KBM-7 (cell line): Measurements from ENCODE around the gene IFNAR1.
A peak's percentile ranks its signal among the peaks of the same experiment; 100 is the strongest.
"Not testable (repeated sequence)": the region's sequence is repeated elsewhere in the genome, so short reads cannot be mapped to it uniquely, and the experiment has no call there.

ENCODE experiments used
- DNase-seq: peaks from one replicate; pipeline ENCODE4 v3.0.0-alpha.2; 2015
- in situ Hi-C: fragments of 300-500 bp; cut with MboI; formaldehyde crosslinking; loops from 2 replicates; pipeline ENCODE4 v1.14.3; 2020; ENCODE audit warnings: low sequenced_read_pairs, low pct_unique_long_range_greater_than_20kb, mixed read lengths

Gene IFNAR1

GRCh38 chr21:33302796-33303195 lies 22.0 kb upstream of the IFNAR1 start:
- in situ Hi-C loops: no loop called here

GRCh38 chr21:33305344-33305671 lies 19.5 kb upstream of the IFNAR1 start:
- DNase-seq: no peak
- in situ Hi-C loops: no loop called here

More at GRCh38 chr21:33302796-33303195, 22.0 kb upstream of the IFNAR1 start:
- no peak for DNase-seq

- no peak for DNase-seq
- in situ Hi-C loops: no loop called here
Observed at GRCh38 chr21:33305938-33306337, 18.8 kb upstream of the IFNAR1 start.

- in situ Hi-C loops: no loop called here
- DNase-seq: peak; percentile 88
Observed at GRCh38 chr21:33308586-33309490, 15.9 kb upstream of the IFNAR1 start.

- no peak for DNase-seq
- in situ Hi-C loops: no loop called here
Observed at GRCh38 chr21:33309778-33310177, 15.0 kb upstream of the IFNAR1 start.

GRCh38 chr21:33312121-33312520 lies 12.6 kb upstream of the IFNAR1 start:
- DNase-seq: no peak
- in situ Hi-C loops: no loop called here

GRCh38 chr21:33313183-33313582 lies 11.6 kb upstream of the IFNAR1 start:
- no peak for DNase-seq
- in situ Hi-C loops: no loop called here

- DNase-seq: no peak
- in situ Hi-C loops: no loop called here
Observed at GRCh38 chr21:33313611-33314010, 11.2 kb upstream of the IFNAR1 start.

GRCh38 chr21:33314111-33314510 lies 10.7 kb upstream of the IFNAR1 start:
- DNase-seq: no peak
- in situ Hi-C loops: no loop called here

GRCh38 chr21:33315946-33316710 lies 8.6 kb upstream of the IFNAR1 start:
- DNase-seq: no peak
- in situ Hi-C loops: no loop called here

- no peak for DNase-seq
- in situ Hi-C loops: no loop called here
Observed at GRCh38 chr21:33317145-33317544, 7.6 kb upstream of the IFNAR1 start.

- no peak for DNase-seq
- in situ Hi-C loops: no loop called here
Observed at GRCh38 chr21:33317786-33318486, 6.8 kb upstream of the IFNAR1 start.

- DNase-seq, in situ Hi-C loops: not testable (repeated sequence)
Observed at GRCh38 chr21:33321005-33321404, 3.8 kb upstream of the IFNAR1 start.

- in situ Hi-C loops, DNase-seq: not testable (repeated sequence)
Observed at GRCh38 chr21:33323610-33324009, 1.2 kb upstream of the IFNAR1 start.

- in situ Hi-C loops: no loop called here
- DNase-seq: peak; percentile 61
Observed at GRCh38 chr21:33325222-33326067, 675 bp downstream of the IFNAR1 start.

GRCh38 chr21:33327326-33327725 lies 2.6 kb downstream of the IFNAR1 start:
- in situ Hi-C loops: no loop called here
- no peak for DNase-seq

- no peak for DNase-seq
- in situ Hi-C loops: no loop called here
Observed at GRCh38 chr21:33327792-33328433, 3.1 kb downstream of the IFNAR1 start.

- in situ Hi-C loops: no loop called here
- no peak for DNase-seq
Observed at GRCh38 chr21:33330726-33331125, 6.0 kb downstream of the IFNAR1 start.
